ENCODE measurements around the gene TNFSF12. TPM values are rescaled to one million over a fixed set of nuclear protein-coding genes. Genes with fewer than 3 reads are reported as not detected.

The TNFSF12 gene
- total RNA-seq, 1 experiment from 2014 or later, result 7.1 TPM

- H3K4me3 Mint-ChIP-seq, result no peak overlapping the region
Measured at GRCh38 chr17:7508846-7509245, 40.0 kb upstream of the TNFSF12 start.

More at GRCh38 chr17:7508846-7509245, 40.0 kb upstream of the TNFSF12 start:
- H3K27me3 ChIP-seq (ENCODE audit: insufficient read depth, low read length), result no peaks in the 10 kb centered on the region
- H3K4ac ChIP-seq (ENCODE audit: low read depth, low read length), result no peak overlapping the region
- H2BK15ac ChIP-seq (ENCODE audit: low read depth, low read length), result no peak overlapping the region
- H3K9me3 Mint-ChIP-seq, result no peaks in the 10 kb centered on the region
- no peak overlapping the region for H2AFZ ChIP-seq (ENCODE audit: low read length)
- no peaks in the 10 kb centered on the region for H3K4me1 Mint-ChIP-seq
- H3K79me1 ChIP-seq (ENCODE audit: insufficient read depth, low read depth, low read length, poor library complexity, severe bottlenecking), result no peaks in the 10 kb centered on the region
- H3K27me3 Mint-ChIP-seq (ENCODE audit: low read depth), result no peaks in the 10 kb centered on the region
- H3K18ac ChIP-seq (ENCODE audit: insufficient read length, low read depth, low read length), result no peak overlapping the region
- H3K23me2 ChIP-seq (ENCODE audit: insufficient read length, low read depth, low read length, poor library complexity, severe bottlenecking), result no peaks in the 10 kb centered on the region
- no peak overlapping the region for H3T11ph ChIP-seq (ENCODE audit: low read length)
- H4K8ac ChIP-seq (replicated peaks; ENCODE audit: insufficient read length, low read depth, low read length), result no peak overlapping the region
- no peak overlapping the region for H2BK20ac ChIP-seq (ENCODE audit: low read depth, low read length, poor library complexity, severe bottlenecking)
- no peak overlapping the region for H3K9ac ChIP-seq (ENCODE audit: extremely low read depth, insufficient read length, low read length)
- no peak for DNase-seq
- no CpG with 5 or more reads among the region's 9 CpGs for WGBS (ENCODE audit: extremely low coverage, insufficient read length, low lambda C conversion rate)
- H2BK120ac ChIP-seq (ENCODE audit: low read depth, low read length, poor library complexity, severe bottlenecking), result no peak overlapping the region
- H3K4me1 ChIP-seq (ENCODE audit: insufficient read depth, low read length), result no peaks in the 10 kb centered on the region
- H2BK5ac ChIP-seq (ENCODE audit: insufficient read length, low read length), result no peak overlapping the region
- H2AK5ac ChIP-seq (ENCODE audit: insufficient read length, low read length), result no peak overlapping the region
- no peak overlapping the region for H3K14ac ChIP-seq (ENCODE audit: insufficient read depth, low read length)
- no peak overlapping the region for H4K5ac ChIP-seq (ENCODE audit: insufficient read length, low read depth, low read length)
- H3K56ac ChIP-seq (ENCODE audit: insufficient read length, low read depth, low read length), result no peak overlapping the region
- peaks cover 57 to 95% (median 93%) of the 10 kb centered on the region in 3 experiments for H3K36me3 Mint-ChIP-seq (ENCODE audit: insufficient read depth in 1 of 3, low read depth in 3 of 3)
- no peak overlapping the region for H3K27ac ChIP-seq (ENCODE audit: insufficient read length, low read depth, low read length)
- H3K4me2 ChIP-seq (ENCODE audit: insufficient read depth, insufficient read length, low read length), result no peak overlapping the region
- H4K20me1 ChIP-seq (ENCODE audit: control insufficient read depth, insufficient read depth, insufficient read length), result no peaks in the 10 kb centered on the region
- no peaks in the 10 kb centered on the region for H3K79me2 ChIP-seq (ENCODE audit: insufficient read depth, low read length)
- no peaks in the 10 kb centered on the region for H3K9me3 ChIP-seq (ENCODE audit: control insufficient read depth, low read depth, low read length)
- TF ChIP-seq CTCF (conservative IDR thresholded peaks at IDR 0.05), result no peak
- H2BK12ac ChIP-seq (ENCODE audit: insufficient read length, low read depth, low read length), result no peak overlapping the region
- no peak overlapping the region for H3K23ac ChIP-seq (ENCODE audit: insufficient read length, low read depth, low read length)
- H4K91ac ChIP-seq (ENCODE audit: insufficient read length, low read depth, low read length), result no peak overlapping the region
- no peak overlapping the region for H3K27ac Mint-ChIP-seq

All from H9 (cell line).